ENCODE results near the gene POLN. TPM values are rescaled to one million over a fixed set of nuclear protein-coding genes. Genes with fewer than 3 reads are reported as not detected.

POLN gene
- total and polyA plus RNA-seq, 2 experiments from 2014 or later, result 1.8 to 4.0 TPM

GRCh38 chr4:2054217-2054616 lies 187.7 kb downstream of the POLN start (continued):
- TF ChIP-seq NANOG (IDR thresholded peaks at IDR 0.05; ENCODE audit: borderline replicate concordance) (no peak), CREB1 (CRISPR knock-in tag; IDR thresholded peaks at IDR 0.05; ENCODE audit: low read depth) (no peak), ZNF331 (CRISPR knock-in tag; IDR thresholded peaks at IDR 0.05; ENCODE audit: low read depth) (no peak), ETS1 (IDR thresholded peaks at IDR 0.05) (no peak), EZH2phosphoT487 (IDR thresholded peaks at IDR 0.05; ENCODE audit: unreplicated experiment) (no peak), CTCF (conservative IDR thresholded peaks at IDR 0.05; ENCODE audit: low read depth in 2 of 2) (no peak)
- TF ChIP-seq, protein P1, sequence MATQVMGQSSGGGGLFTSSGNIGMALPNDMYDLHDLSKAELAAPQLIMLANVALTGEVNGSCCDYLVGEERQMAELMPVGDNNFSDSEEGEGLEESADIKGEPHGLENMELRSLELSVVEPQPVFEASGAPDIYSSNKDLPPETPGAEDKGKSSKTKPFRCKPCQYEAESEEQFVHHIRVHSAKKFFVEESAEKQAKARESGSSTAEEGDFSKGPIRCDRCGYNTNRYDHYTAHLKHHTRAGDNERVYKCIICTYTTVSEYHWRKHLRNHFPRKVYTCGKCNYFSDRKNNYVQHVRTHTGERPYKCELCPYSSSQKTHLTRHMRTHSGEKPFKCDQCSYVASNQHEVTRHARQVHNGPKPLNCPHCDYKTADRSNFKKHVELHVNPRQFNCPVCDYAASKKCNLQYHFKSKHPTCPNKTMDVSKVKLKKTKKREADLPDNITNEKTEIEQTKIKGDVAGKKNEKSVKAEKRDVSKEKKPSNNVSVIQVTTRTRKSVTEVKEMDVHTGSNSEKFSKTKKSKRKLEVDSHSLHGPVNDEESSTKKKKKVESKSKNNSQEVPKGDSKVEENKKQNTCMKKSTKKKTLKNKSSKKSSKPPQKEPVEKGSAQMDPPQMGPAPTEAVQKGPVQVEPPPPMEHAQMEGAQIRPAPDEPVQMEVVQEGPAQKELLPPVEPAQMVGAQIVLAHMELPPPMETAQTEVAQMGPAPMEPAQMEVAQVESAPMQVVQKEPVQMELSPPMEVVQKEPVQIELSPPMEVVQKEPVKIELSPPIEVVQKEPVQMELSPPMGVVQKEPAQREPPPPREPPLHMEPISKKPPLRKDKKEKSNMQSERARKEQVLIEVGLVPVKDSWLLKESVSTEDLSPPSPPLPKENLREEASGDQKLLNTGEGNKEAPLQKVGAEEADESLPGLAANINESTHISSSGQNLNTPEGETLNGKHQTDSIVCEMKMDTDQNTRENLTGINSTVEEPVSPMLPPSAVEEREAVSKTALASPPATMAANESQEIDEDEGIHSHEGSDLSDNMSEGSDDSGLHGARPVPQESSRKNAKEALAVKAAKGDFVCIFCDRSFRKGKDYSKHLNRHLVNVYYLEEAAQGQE (IDR thresholded peaks at IDR 0.05; ENCODE audit: unreplicated experiment), result no peak

DNA sequence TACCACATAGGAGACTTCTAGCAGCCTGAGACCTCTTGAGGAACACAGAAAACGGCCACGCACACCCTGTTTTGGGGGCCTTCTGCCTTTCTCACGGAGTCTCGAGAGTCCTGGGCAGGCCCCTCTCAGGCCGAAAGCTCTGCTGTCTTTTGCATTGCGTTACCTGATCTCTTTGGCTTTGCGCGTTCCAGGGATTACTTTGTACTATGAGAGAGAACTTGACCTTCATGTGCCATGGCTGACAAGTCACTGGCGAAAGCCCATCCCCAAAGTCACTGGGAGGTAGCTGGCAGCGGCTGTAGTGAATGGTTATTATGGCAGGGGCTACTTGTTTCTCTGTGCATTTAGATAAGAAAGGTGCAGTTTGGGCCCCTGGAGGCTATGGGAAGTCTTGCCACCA lies 190.8 kb downstream of the POLN start:
- Mint-ChIP-seq H3K4me3 (no peak overlapping the region; the same call in 2 of the 3 replicates), H3K27me3 (ENCODE audit: insufficient read depth, low read depth, poor library complexity) (peaks cover 12% of the 10 kb centered on the region), H3K36me3 (ENCODE audit: low read depth) (no peaks in the 10 kb centered on the region), H3K9me3 (no peaks in the 10 kb centered on the region), H3K27ac (no peak overlapping the region), H3K4me1 (peaks cover 10% of the 10 kb centered on the region)
- Histone ChIP-seq H3K27me3 (ENCODE audit: insufficient read depth) (peaks cover 41% of the 10 kb centered on the region), H3K36me3 (ENCODE audit: insufficient read depth) (no peaks in the 10 kb centered on the region; the same call in 1 of the 2 replicates), H3K27ac (ENCODE audit: low read depth) (no peak overlapping the region), H3K79me2 (replicated peaks; ENCODE audit: insufficient read depth) (no peaks in the 10 kb centered on the region), H3K9me2 (ENCODE audit: insufficient read depth) (no peaks in the 10 kb centered on the region), H3K4me3 (no peak overlapping the region), H3F3A (replicated peaks; ENCODE audit: low read depth) (no peaks in the 10 kb centered on the region), H4K20me1 (replicated peaks; ENCODE audit: insufficient read depth) (no peaks in the 10 kb centered on the region), H2AFZ (peak overlapping the region; percentile 47; the same call in 1 of the 2 replicates), H3K4me2 (no peak overlapping the region), H3K4me1 (ENCODE audit: insufficient read depth) (peaks cover 9% of the 10 kb centered on the region; the same call in 1 of the 2 replicates)
- DNase-seq (ENCODE audit: low spot score) (no peak), ATAC-seq (peak; percentile 7; the same call in 2 of the 3 replicates)
- TF ChIP-seq, protein P2, sequence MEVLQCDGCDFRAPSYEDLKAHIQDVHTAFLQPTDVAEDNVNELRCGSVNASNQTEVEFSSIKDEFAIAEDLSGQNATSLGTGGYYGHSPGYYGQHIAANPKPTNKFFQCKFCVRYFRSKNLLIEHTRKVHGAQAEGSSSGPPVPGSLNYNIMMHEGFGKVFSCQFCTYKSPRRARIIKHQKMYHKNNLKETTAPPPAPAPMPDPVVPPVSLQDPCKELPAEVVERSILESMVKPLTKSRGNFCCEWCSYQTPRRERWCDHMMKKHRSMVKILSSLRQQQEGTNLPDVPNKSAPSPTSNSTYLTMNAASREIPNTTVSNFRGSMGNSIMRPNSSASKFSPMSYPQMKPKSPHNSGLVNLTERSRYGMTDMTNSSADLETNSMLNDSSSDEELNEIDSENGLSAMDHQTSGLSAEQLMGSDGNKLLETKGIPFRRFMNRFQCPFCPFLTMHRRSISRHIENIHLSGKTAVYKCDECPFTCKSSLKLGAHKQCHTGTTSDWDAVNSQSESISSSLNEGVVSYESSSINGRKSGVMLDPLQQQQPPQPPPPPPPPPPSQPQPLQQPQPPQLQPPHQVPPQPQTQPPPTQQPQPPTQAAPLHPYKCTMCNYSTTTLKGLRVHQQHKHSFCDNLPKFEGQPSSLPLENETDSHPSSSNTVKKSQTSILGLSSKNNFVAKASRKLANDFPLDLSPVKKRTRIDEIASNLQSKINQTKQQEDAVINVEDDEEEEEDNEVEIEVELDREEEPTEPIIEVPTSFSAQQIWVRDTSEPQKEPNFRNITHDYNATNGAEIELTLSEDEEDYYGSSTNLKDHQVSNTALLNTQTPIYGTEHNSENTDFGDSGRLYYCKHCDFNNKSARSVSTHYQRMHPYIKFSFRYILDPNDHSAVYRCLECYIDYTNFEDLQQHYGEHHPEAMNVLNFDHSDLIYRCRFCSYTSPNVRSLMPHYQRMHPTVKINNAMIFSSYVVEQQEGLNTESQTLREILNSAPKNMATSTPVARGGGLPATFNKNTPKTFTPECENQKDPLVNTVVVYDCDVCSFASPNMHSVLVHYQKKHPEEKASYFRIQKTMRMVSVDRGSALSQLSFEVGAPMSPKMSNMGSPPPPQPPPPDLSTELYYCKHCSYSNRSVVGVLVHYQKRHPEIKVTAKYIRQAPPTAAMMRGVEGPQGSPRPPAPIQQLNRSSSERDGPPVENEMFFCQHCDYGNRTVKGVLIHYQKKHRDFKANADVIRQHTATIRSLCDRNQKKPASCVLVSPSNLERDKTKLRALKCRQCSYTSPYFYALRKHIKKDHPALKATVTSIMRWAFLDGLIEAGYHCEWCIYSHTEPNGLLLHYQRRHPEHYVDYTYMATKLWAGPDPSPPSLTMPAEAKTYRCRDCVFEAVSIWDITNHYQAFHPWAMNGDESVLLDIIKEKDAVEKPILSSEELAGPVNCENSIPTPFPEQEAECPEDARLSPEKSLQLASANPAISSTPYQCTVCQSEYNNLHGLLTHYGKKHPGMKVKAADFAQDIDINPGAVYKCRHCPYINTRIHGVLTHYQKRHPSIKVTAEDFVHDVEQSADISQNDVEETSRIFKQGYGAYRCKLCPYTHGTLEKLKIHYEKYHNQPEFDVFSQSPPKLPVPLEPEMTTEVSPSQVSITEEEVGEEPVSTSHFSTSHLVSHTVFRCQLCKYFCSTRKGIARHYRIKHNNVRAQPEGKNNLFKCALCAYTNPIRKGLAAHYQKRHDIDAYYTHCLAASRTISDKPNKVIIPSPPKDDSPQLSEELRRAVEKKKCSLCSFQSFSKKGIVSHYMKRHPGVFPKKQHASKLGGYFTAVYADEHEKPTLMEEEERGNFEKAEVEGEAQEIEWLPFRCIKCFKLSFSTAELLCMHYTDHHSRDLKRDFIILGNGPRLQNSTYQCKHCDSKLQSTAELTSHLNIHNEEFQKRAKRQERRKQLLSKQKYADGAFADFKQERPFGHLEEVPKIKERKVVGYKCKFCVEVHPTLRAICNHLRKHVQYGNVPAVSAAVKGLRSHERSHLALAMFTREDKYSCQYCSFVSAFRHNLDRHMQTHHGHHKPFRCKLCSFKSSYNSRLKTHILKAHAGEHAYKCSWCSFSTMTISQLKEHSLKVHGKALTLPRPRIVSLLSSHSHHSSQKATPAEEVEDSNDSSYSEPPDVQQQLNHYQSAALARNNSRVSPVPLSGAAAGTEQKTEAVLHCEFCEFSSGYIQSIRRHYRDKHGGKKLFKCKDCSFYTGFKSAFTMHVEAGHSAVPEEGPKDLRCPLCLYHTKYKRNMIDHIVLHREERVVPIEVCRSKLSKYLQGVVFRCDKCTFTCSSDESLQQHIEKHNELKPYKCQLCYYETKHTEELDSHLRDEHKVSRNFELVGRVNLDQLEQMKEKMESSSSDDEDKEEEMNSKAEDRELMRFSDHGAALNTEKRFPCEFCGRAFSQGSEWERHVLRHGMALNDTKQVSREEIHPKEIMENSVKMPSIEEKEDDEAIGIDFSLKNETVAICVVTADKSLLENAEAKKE (CRISPR knock-in tag; IDR thresholded peaks at IDR 0.05), result no peak
- TF ChIP-seq EZH2phosphoT487 (IDR thresholded peaks at IDR 0.05; ENCODE audit: unreplicated experiment) (no peak), EZH2 (IDR thresholded peaks at IDR 0.05; ENCODE audit: low read depth, unreplicated experiment) (no peak), ETS1 (IDR thresholded peaks at IDR 0.05) (no peak), JUNB (IDR thresholded peaks at IDR 0.05; ENCODE audit: unreplicated experiment) (no peak), NANOG (IDR thresholded peaks at IDR 0.05; ENCODE audit: borderline replicate concordance) (no peak)
